ENCODE data around the gene MYRFL.
"Not testable (repeated sequence)": the region's sequence is repeated elsewhere in the genome, so short reads cannot be mapped to it uniquely, and the experiment has no call there.

The MYRFL gene

DNA sequence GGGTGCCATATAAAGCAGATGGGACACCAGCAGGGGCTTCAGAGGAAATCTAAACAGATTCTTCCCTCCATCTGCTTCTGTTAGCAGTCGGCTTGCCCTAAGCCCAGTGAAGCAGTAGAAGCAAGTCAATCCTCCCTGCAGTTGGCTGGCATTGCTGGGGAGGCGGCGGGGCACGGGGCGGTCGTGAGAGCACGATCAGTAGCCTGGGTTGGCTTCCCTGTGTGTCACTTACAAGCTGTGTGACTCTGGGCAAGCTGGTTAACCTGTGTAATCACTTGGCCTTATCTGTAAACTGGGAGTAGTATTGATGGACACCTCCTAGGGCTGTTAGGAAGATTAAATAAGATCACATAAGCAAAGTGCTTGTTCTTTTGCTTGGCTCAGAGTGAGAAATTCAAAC, 19.4 kb downstream of the MYRFL start:
- no peak for DNase-seq

DNA sequence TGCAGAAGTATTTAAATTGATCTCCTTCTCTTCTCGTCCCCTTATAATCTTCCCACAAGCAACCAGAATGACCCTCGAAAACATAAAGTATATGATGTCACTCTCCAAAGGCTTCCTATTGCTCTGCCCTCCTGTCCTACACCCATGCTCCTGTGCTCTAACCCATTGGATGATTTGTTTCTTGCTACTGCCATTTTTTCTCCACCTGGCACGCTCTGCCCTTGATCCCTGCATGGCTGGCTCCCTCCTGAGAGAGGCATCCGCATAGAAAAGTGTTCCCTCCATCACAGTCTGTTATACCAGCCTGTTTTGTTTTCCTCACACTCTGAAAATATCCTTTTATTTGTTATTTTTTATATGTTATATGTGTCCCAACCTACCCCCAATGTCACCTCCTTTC, 19.8 kb downstream of the MYRFL start:
- no peak for DNase-seq

- no peak for DNase-seq
Measured at GRCh38 chr12:69846976-69847375, 21.9 kb downstream of the MYRFL start.

DNA sequence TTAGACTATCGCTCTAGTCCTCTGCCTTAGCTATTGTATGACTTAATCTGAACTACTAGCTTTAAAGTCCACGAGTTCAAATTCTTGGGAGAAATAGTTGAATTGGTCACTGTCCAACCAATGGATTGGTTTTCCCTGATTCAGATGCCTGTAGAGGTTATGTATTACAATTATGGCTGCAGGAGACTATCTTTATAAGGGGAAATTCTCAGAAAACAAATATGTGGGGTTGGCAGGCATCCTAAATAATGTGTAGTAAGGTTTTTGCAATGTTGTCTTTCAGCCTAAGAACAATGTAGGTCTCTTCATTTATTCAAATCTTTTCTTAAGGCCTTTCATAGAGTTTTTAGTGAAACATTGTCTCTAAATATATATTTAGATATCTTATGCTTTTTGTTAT, 26.9 kb downstream of the MYRFL start:
- DNase-seq = no peak

DNA sequence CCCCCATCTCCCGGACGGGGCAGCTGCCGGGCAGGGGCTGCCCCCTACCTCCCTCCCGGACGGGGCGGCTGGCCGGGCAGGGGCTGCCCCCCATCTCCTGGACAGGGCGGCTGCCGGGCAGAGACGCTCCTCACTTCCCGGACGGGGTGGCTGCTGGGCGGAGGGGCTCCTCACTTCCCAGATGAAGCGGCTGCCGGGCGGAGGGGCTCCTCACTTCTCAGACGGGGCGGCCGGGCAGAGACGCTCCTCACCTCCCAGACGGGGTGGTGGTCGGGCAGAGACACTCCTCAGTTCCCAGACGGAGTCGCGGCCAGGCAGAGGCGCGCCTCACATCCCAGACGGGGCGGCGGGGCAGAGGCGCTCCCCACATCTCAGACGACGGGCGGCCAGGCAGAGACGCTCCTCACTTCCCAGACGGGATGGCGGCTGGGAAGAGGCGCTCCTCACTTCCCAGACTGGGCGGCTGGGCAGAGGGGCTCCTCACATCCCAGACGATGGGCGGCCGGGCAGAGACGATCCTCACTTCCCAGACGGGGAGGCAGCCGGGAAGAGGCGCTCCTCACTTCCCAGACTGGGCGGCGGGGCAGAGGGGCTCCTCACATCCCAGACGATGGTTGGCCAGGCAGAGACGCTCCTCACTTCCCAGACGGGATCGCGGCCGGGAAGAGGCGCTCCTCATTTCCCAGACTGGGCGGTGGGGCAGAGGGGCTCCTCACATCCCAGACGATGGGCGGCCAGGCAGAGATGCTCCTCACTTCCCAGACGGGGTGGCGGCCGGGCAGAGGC, 28.3 kb downstream of the MYRFL start:
- not testable (repeated sequence) for DNase-seq

DNA sequence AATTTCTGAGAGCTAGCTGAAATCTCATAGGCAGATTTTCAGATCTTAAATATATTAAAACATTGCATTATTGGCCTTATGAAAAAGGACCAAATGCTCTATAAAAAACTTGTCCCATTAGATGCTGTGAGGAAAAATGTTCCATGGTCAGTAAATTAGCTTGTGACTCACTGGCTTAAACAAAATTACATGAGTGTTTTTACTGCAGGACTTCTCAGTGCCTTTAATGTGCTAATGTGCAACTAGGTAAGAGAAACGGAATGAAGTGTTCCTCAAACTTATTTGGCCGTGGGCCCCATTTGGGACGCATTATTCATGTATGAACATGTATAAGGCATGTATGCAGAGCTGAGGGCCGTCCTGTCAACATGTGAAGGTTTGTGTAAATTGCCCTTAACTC, 41.7 kb downstream of the MYRFL start:
- DNase-seq = no peak

- no peak for DNase-seq
Measured at GRCh38 chr12:69868695-69869094, 43.7 kb downstream of the MYRFL start.

GRCh38 chr12:69872804-69873203, 47.8 kb downstream of the MYRFL start:
- DNase-seq = no peak

DNA sequence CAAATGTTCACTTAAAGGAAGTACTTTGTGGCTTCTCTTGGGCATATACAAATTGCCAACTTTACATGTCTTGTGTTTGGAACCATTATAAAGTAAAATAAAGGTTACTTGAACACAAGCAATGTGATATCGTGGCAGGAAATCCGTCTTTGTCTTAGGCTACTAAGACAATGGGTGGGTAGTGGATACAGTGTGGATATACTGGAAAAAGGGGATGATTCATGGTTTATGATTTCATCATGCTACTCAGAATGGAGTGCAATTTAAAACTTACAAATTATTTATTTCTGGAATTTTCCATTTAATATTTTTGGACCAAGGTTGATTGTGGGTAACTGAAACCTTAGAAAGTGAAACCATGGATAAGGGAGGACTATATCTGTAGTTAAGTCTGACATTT, 48.4 kb downstream of the MYRFL start:
- DNase-seq = no peak

GRCh38 chr12:69874606-69875005, 49.6 kb downstream of the MYRFL start:
- DNase-seq = no peak

DNA sequence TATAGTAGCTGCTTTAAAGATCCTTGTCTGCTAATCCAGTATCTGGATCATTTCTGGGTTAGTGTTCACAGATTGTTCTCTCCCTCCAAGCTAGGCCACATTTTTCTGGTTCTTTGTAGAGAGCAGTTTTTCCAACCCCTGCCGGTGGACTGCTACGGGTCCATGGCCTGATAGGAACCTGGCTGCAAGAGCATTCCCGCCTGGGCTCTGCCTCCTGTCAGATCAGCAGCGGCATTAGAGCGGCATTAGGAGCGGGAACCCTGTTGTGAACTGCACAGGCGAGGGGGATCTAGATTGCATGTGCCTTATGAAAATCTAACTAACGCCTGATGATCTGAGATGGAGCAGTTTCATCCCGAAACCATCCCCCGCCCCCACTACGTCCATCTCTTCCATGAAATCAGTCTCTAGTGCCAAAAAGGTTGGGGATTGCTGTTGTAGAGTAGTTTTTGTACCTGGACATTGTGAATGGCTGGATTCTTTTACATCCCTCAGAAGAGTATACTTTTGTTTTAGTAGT, 50.4 kb downstream of the MYRFL start:
- no peak for DNase-seq

DNA sequence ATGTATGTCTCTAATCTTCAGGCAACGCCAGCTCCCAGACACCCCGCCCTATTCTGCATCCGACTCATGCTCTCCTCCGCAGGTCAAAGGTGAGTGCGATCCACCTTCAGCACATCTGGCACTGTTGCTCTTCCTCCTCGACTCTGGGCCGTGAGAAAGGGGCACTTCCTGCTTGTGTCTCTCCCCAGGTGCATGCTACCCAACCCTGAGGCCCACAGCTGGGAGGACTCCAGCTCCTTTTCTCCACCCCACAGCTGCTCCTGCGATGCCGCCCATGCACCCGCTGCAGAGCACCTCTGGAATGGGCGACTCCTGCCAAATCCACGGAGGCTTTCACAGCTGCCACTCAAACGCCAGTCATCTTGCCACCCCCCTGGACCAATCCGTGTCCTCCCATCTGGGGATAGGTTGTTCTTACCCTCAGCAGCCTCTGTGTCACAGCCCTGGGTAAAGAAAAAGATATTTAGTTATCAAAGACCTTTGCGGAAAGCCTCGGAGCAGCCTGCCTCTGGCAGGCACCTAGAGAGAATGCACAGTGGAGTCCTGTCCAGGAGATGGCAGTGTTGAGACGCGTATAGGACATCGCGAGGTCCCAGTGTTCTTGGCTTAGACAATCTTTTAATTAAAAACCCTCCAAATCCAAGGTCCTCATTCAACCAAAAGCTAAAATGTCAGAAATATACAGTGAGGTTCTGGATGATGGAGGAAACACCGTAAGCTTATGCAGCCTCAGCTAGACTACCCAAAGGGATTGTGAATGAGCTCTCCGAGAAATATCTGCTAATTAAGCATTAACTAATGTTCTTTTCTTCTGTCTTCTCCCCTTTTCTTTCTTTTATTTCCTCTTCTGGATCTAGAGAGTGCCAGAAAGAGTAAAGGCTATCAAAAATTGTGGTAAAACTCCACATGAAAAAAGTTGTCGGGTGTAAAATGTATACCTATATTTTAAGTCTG, 54.3 kb downstream of the MYRFL start:
- peak; percentile 80 for DNase-seq

GRCh38 chr12:69880571-69880970, 55.5 kb downstream of the MYRFL start:
- peak; percentile 20 for DNase-seq

- no peak for DNase-seq
Measured at GRCh38 chr12:69881771-69882170, 56.7 kb downstream of the MYRFL start.

DNA sequence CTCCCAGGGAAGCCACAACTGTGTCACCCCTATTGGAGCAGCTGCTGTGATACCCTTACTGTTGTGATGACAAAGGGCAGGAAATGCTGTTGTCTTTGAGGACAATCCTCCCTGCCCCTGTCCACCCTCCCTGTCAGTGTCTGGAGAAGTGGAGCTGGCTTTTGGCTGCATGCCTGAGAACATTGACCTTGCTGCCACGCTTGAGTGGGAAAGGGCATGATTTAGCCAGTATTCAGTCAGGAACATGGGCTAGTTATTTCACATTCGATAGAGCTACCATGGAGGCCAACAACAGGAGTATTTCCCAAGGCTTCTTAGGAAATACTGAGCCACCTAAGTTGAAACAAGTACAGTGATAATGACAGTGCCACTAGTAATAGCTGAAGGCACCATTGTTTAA, 59.4 kb downstream of the MYRFL start:
- no peak for DNase-seq

DNA sequence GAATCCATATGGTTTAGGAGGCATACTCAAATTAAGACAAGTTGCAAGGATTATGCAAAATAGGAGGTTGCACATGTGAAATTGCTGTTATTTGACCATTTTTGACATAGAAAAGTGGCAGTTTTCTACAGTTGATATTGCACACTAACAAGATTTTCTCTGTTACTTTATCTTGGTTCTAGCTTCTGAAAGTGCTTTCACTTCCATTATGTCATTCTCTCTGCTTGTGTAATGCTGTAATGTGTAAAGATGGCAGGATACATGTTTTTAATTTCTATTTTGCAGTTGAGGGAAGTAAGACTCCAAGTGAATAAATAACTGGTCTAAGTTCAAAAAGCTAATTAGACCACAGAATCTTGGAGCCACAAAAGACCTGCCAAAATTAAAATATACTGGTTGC, 60.6 kb downstream of the MYRFL start:
- peak; percentile 50 for DNase-seq

DNA sequence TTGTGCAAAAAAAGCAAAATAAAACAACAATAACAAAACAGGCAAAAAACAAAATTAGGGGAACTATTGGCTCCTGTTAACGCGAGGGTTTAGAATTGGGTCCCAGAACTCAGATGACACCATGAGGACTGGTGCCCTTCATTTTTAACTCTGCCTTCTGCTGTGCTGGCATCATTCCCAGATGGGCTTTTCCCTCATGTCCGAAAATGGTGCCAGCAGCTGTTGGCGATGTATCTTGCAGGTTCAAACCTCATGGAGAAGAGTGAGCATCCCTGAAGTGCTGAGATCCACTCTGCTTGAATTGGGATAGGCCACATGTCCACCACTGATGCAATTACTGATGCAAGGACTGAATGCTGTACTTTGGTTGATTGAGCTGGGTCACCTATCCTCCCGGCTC, 61.1 kb downstream of the MYRFL start:
- DNase-seq = no peak

GRCh38 chr12:69886715-69887114, 61.7 kb downstream of the MYRFL start:
- DNase-seq = no peak

DNA sequence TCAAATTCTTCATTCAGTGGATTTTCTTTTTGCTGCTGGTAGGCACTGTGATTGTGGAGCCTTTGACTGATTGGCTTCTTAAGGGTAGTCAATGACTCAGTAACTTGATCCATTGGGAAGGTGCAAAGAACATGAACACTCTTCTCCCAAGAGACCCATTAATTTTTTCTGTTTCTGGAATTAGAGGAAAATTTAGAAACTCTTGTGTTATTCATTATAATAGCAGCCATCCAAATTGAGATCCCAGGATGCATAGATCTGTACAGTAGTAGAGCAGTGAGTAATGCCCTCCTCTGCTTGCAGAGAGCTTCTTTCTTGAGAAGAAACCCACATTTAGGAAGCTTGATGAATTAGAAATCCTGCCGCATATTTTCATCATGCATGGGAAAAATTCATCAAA, 63.9 kb downstream of the MYRFL start:
- no peak for DNase-seq

DNA sequence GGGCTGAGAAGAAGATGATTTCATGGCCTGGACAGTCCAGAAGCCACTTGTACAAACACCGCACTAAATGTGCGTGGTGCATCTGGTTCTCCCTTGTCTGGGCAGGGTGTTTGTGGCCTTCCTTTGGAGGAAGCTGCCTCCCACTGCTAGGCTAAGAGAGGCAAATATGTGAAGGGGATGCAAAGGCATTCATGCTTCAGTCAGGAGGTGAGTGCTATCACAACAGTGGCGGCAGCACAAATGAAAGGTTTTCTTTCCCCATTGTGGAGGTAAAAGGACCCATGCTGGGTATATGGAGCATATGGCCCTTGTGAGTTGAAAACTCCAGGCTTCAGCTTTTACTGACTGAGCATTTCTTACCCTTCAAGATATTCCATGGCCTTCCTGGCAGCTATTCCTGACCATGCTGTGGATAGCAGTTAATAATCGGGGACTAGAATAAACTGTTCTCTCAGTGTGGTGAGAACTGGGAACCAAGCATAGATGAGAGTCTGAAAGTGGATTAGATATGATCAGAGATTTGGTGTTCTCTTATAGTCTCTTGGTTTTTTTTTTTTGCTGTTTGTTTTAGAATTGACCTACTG, 69.9 kb downstream of the MYRFL start:
- DNase-seq = no peak

DNA sequence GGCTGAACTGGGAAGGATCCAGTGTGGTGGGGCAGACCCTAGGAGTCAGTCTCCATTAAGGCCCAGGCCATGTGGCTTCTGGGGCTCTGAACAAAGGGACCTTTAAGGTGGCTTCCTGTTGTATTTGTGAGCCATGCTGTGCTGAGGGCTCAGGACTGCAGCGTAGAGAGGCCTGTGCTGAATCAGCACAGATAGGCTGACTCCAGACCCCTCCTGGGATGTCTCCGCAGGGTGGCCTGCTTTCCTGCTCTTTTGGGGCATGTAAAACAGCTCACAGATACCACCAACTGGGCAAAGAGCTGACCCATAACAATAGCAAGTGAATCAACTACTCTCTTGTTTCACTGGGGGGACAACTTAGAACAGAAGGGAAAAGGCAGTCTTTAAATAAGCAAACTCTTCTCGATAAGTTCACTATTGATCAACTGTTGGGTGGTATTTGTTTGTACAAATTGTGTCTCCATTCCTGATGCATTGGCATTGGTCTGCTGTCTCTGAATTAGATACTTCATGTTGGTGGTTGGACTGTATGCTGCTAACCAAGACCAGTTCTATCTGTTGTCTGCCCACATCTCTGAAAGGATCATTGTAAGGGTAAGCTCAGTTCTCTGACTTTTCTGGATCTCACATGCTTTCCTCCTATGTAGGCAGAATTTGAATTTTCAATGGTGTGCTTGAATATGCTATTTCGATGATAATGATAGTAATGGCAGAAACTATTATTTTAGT, 71.8 kb downstream of the MYRFL start:
- no peak for DNase-seq

DNA sequence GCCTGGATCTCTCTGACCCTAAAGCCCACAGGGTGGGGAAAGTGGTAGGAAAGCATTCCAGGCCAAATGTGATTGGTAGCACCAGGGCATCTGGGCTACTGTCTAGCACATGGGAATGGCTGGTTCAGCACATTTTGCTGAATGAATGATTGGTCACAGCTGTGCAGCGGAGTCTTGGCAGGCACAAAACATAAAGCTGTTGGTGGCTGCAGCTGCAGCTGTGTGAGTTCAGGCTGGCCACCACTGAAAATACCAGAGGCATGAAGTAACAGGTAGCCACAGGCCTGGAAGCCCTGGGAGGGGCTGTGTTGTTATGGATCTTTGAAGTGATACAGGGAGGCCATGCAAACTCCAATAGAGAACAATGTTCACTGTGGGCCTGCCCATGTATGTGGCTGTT, 72.7 kb downstream of the MYRFL start:
- DNase-seq = no peak

GRCh38 chr12:69898236-69898635, 73.2 kb downstream of the MYRFL start:
- no peak for DNase-seq
